ENCODE results near the gene NR1D2. TPM values are rescaled to one million over a fixed set of nuclear protein-coding genes. Genes with fewer than 3 reads are reported as not detected.

Gene NR1D2
- total RNA-seq, 1 donor from 2014 or later = 20.7 TPM

GRCh38 chr3:23976555-23976954 lies 31.5 kb downstream of the NR1D2 start:
- Histone ChIP-seq H3K4me3 (ENCODE audit: insufficient read depth, low read depth, low read length) (no peak overlapping the region), H3K36me3 (ENCODE audit: insufficient read depth, low read length) (peaks cover 5% of the 10 kb centered on the region), H3K79me2 (ENCODE audit: insufficient read depth, low read length) (no peaks in the 10 kb centered on the region), H3K4me1 (ENCODE audit: insufficient read depth, low read length) (peaks cover 3% of the 10 kb centered on the region), H3K27me3 (ENCODE audit: insufficient read depth, low read length) (no peaks in the 10 kb centered on the region), H3K4me2 (ENCODE audit: low read length) (no peak overlapping the region), H4K20me1 (ENCODE audit: insufficient read depth, low read length) (no peaks in the 10 kb centered on the region), H3K9me3 (ENCODE audit: insufficient read depth, low read depth, low read length) (peaks cover 4% of the 10 kb centered on the region), H2AFZ (ENCODE audit: low read depth, low read length) (no peak overlapping the region), H3K9ac (ENCODE audit: low read length) (no peak overlapping the region), H3K27ac (ENCODE audit: low read depth, low read length) (no peak overlapping the region)
- DNase-seq (ENCODE audit: low read depth) = no peak
- Mint-ChIP-seq H3K27me3 (ENCODE audit: low read depth, unreplicated experiment) (no peaks in the 10 kb centered on the region), H3K4me1 (ENCODE audit: low read depth, unreplicated experiment) (no peaks in the 10 kb centered on the region), H3K9me3 (ENCODE audit: unreplicated experiment) (peaks cover 4% of the 10 kb centered on the region), H3K27ac (ENCODE audit: unreplicated experiment) (no peak overlapping the region), H3K36me3 (ENCODE audit: low read depth, unreplicated experiment) (peaks cover 21% of the 10 kb centered on the region), H3K4me3 (ENCODE audit: unreplicated experiment) (no peak overlapping the region)
- FAIRE-seq = no peak
- TF ChIP-seq EZH2 (IDR thresholded peaks at IDR 0.05; ENCODE audit: insufficient read depth, low read length) = no peak
- TF ChIP-seq CTCF (IDR thresholded peaks at IDR 0.05; ENCODE audit: insufficient read depth, low read depth, low read length) = no peak

- peaks cover 5% of the 10 kb centered on the region for H3K36me3 ChIP-seq (ENCODE audit: insufficient read depth, low read length)
- Mint-ChIP-seq H3K36me3 (ENCODE audit: low read depth, unreplicated experiment) (peaks cover 21% of the 10 kb centered on the region), H3K27me3 (ENCODE audit: low read depth, unreplicated experiment) (no peaks in the 10 kb centered on the region), H3K4me1 (ENCODE audit: low read depth, unreplicated experiment) (no peaks in the 10 kb centered on the region), H3K9me3 (ENCODE audit: unreplicated experiment) (peaks cover 4% of the 10 kb centered on the region), H3K27ac (ENCODE audit: unreplicated experiment) (no peak overlapping the region), H3K4me3 (ENCODE audit: unreplicated experiment) (no peak overlapping the region)
- H3K4me2 ChIP-seq (ENCODE audit: low read length) = no peak overlapping the region
- H3K27ac ChIP-seq (ENCODE audit: low read depth, low read length) = no peak overlapping the region
- no peak overlapping the region for H3K9ac ChIP-seq (ENCODE audit: low read length)
- DNase-seq (ENCODE audit: low read depth) (no peak), FAIRE-seq (no peak)
- peaks cover 4% of the 10 kb centered on the region for H3K9me3 ChIP-seq (ENCODE audit: insufficient read depth, low read depth, low read length)
- H3K79me2 ChIP-seq (ENCODE audit: insufficient read depth, low read length) = no peaks in the 10 kb centered on the region
- H4K20me1 ChIP-seq (ENCODE audit: insufficient read depth, low read length) = no peaks in the 10 kb centered on the region
- TF ChIP-seq EZH2 (IDR thresholded peaks at IDR 0.05; ENCODE audit: insufficient read depth, low read length) (no peak), CTCF (IDR thresholded peaks at IDR 0.05; ENCODE audit: insufficient read depth, low read depth, low read length) (no peak)
- H2AFZ ChIP-seq (ENCODE audit: low read depth, low read length) = no peak overlapping the region
- peaks cover 3% of the 10 kb centered on the region for H3K4me1 ChIP-seq (ENCODE audit: insufficient read depth, low read length)
- no peak overlapping the region for H3K4me3 ChIP-seq (ENCODE audit: insufficient read depth, low read depth, low read length)
- no peaks in the 10 kb centered on the region for H3K27me3 ChIP-seq (ENCODE audit: insufficient read depth, low read length)
These were observed 34.5 kb downstream of the NR1D2 start for GRCh38 chr3:23979569-23979968.

GRCh38 chr3:23981136-23981535 lies 36.0 kb downstream of the NR1D2 start:
- no peak overlapping the region for H3K27ac ChIP-seq (ENCODE audit: low read depth, low read length)
- H3K36me3 Mint-ChIP-seq (ENCODE audit: low read depth, unreplicated experiment) = peaks cover 16% of the 10 kb centered on the region
- H3K27me3 Mint-ChIP-seq (ENCODE audit: low read depth, unreplicated experiment) = no peaks in the 10 kb centered on the region
- TF ChIP-seq CTCF (IDR thresholded peaks at IDR 0.05; ENCODE audit: insufficient read depth, low read depth, low read length) = no peak
- TF ChIP-seq EZH2 (IDR thresholded peaks at IDR 0.05; ENCODE audit: insufficient read depth, low read length) = no peak
- no peaks in the 10 kb centered on the region for H3K79me2 ChIP-seq (ENCODE audit: insufficient read depth, low read length)
- H3K4me1 ChIP-seq (ENCODE audit: insufficient read depth, low read length) = peaks cover 3% of the 10 kb centered on the region
- H3K4me2 ChIP-seq (ENCODE audit: low read length) = no peak overlapping the region
- H3K4me3 Mint-ChIP-seq (ENCODE audit: unreplicated experiment) = no peak overlapping the region
- no peak overlapping the region for H3K27ac Mint-ChIP-seq (ENCODE audit: unreplicated experiment)
- no peaks in the 10 kb centered on the region for H3K27me3 ChIP-seq (ENCODE audit: insufficient read depth, low read length)
- peaks cover 5% of the 10 kb centered on the region for H3K36me3 ChIP-seq (ENCODE audit: insufficient read depth, low read length)
- no peak overlapping the region for H3K4me3 ChIP-seq (ENCODE audit: insufficient read depth, low read depth, low read length)
- H4K20me1 ChIP-seq (ENCODE audit: insufficient read depth, low read length) = no peaks in the 10 kb centered on the region
- no peak overlapping the region for H3K9ac ChIP-seq (ENCODE audit: low read length)
- FAIRE-seq = no peak
- H2AFZ ChIP-seq (ENCODE audit: low read depth, low read length) = no peak overlapping the region
- no peaks in the 10 kb centered on the region for H3K4me1 Mint-ChIP-seq (ENCODE audit: low read depth, unreplicated experiment)
- peaks cover 4% of the 10 kb centered on the region for H3K9me3 ChIP-seq (ENCODE audit: insufficient read depth, low read depth, low read length)
- no peak for DNase-seq (ENCODE audit: low read depth)
- peaks cover 4% of the 10 kb centered on the region for H3K9me3 Mint-ChIP-seq (ENCODE audit: unreplicated experiment)
